ENCODE measurements around the gene PRTFDC1.
"Not testable (repeated sequence)": the region's sequence is repeated elsewhere in the genome, so short reads cannot be mapped to it uniquely, and the experiment has no call there.

The PRTFDC1 gene

DNA sequence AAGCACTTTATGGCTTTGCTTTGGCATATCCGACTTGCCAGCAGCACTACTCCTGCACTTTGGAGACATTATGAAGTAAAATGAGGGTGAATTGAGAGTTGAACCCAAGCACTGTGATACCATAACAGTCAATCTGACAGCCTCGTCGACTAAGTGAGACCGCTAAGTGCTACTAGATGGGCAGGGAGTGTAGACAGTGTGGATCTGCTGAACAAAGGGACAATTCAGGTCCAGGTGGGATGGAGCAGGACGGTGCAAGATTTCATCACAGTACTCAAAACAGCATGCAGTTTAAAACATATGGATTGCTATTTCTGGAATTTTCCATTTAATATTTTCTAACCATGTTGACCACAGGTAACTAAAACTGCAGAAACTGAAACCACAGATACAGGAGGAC, 20.8 kb upstream of the PRTFDC1 start:
- H3K4me3 ChIP-seq (replicated peaks; ENCODE audit: insufficient read depth, low read length): no peak overlapping the region
- no peak for DNase-seq (ENCODE audit: low read depth in 1 of 2, low spot score in 1 of 2)
- TF ChIP-seq POLR2AphosphoS5 (IDR thresholded peaks at IDR 0.05; ENCODE audit: low read depth): no peak
- no peak for TF ChIP-seq SPI1 (IDR thresholded peaks at IDR 0.05; ENCODE audit: borderline replicate concordance, low read depth)
- TF ChIP-seq, protein P1, sequence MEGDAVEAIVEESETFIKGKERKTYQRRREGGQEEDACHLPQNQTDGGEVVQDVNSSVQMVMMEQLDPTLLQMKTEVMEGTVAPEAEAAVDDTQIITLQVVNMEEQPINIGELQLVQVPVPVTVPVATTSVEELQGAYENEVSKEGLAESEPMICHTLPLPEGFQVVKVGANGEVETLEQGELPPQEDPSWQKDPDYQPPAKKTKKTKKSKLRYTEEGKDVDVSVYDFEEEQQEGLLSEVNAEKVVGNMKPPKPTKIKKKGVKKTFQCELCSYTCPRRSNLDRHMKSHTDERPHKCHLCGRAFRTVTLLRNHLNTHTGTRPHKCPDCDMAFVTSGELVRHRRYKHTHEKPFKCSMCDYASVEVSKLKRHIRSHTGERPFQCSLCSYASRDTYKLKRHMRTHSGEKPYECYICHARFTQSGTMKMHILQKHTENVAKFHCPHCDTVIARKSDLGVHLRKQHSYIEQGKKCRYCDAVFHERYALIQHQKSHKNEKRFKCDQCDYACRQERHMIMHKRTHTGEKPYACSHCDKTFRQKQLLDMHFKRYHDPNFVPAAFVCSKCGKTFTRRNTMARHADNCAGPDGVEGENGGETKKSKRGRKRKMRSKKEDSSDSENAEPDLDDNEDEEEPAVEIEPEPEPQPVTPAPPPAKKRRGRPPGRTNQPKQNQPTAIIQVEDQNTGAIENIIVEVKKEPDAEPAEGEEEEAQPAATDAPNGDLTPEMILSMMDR (IDR thresholded peaks at IDR 0.05; ENCODE audit: insufficient read depth, low read length): no peak
- TF ChIP-seq, protein P2, sequence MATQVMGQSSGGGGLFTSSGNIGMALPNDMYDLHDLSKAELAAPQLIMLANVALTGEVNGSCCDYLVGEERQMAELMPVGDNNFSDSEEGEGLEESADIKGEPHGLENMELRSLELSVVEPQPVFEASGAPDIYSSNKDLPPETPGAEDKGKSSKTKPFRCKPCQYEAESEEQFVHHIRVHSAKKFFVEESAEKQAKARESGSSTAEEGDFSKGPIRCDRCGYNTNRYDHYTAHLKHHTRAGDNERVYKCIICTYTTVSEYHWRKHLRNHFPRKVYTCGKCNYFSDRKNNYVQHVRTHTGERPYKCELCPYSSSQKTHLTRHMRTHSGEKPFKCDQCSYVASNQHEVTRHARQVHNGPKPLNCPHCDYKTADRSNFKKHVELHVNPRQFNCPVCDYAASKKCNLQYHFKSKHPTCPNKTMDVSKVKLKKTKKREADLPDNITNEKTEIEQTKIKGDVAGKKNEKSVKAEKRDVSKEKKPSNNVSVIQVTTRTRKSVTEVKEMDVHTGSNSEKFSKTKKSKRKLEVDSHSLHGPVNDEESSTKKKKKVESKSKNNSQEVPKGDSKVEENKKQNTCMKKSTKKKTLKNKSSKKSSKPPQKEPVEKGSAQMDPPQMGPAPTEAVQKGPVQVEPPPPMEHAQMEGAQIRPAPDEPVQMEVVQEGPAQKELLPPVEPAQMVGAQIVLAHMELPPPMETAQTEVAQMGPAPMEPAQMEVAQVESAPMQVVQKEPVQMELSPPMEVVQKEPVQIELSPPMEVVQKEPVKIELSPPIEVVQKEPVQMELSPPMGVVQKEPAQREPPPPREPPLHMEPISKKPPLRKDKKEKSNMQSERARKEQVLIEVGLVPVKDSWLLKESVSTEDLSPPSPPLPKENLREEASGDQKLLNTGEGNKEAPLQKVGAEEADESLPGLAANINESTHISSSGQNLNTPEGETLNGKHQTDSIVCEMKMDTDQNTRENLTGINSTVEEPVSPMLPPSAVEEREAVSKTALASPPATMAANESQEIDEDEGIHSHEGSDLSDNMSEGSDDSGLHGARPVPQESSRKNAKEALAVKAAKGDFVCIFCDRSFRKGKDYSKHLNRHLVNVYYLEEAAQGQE (IDR thresholded peaks at IDR 0.05; ENCODE audit: insufficient replicate concordance, low read depth): no peak
- TF ChIP-seq GABPA (IDR thresholded peaks at IDR 0.05; ENCODE audit: low read depth): no peak

DNA sequence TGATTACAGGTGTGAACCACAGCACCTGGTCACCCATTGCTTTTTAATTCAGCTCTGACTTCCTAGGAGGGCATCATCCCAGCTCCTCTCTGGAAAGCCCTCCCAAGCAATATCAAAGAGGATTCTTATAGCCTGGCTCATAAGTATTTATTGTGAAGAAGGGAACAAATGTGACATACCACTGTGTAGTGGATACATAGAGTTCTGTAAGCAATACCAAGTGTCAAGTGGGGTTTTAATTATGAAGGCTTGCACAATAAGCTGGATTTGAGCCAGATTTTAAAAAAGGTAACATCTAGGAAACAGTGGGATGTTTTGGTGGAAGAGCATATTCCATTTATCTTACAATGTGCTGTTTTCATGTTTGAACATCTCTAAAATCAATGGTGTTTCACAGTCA, 19.0 kb upstream of the PRTFDC1 start:
- H3K4me3 ChIP-seq (replicated peaks; ENCODE audit: insufficient read depth, low read length): no peak overlapping the region
- H3K27ac ChIP-seq (replicated peaks): no peak overlapping the region
- no peak for DNase-seq (ENCODE audit: low read depth in 1 of 2, low spot score in 1 of 2)
- TF ChIP-seq, protein P2 (IDR thresholded peaks at IDR 0.05; ENCODE audit: insufficient replicate concordance, low read depth): no peak
- no peak for TF ChIP-seq SPI1 (IDR thresholded peaks at IDR 0.05; ENCODE audit: borderline replicate concordance, low read depth)
- no peak for TF ChIP-seq POLR2AphosphoS5 (IDR thresholded peaks at IDR 0.05; ENCODE audit: low read depth)
- TF ChIP-seq, protein P1 (IDR thresholded peaks at IDR 0.05; ENCODE audit: insufficient read depth, low read length): no peak
- no peak for TF ChIP-seq GABPA (IDR thresholded peaks at IDR 0.05; ENCODE audit: low read depth)
- H3K27me3 ChIP-seq (ENCODE audit: insufficient read depth, poor library complexity, severe bottlenecking): no peaks in the 10 kb centered on the region

More for the DNA sequence above, 20.8 kb upstream of the PRTFDC1 start:
- Histone ChIP-seq H3K27ac (replicated peaks) (no peak overlapping the region), H3K27me3 (ENCODE audit: insufficient read depth, poor library complexity, severe bottlenecking) (no peaks in the 10 kb centered on the region)

DNA sequence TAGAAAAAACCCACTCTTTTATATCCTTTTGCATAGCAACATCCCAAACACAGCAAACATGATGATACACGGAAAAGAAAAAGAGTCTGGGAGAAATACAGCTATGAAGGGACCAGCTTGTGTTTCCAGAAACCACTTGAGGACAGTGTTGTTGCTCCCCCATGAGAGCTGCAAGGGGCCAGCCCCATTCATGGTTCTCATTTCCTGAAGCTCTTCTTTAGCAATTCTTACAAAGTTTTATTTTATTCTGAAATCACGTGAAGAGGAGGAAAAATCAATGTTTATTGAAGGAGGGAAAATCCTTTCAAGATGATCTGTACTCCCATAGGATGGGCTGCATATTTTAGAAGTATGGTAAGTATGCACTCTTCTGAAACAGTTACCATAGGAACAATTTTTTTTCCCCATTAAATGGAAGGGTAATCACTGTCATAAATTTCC, 17.5 kb upstream of the PRTFDC1 start:
- H3K27me3 ChIP-seq (ENCODE audit: insufficient read depth, poor library complexity, severe bottlenecking): no peaks in the 10 kb centered on the region
- no peak overlapping the region for H3K4me3 ChIP-seq (replicated peaks; ENCODE audit: insufficient read depth, low read length)
- no peak for DNase-seq (ENCODE audit: low read depth in 1 of 2, low spot score in 1 of 2)
- TF ChIP-seq, protein P1 (IDR thresholded peaks at IDR 0.05; ENCODE audit: insufficient read depth, low read length): no peak
- TF ChIP-seq SPI1 (IDR thresholded peaks at IDR 0.05; ENCODE audit: borderline replicate concordance, low read depth) (no peak), GABPA (IDR thresholded peaks at IDR 0.05; ENCODE audit: low read depth) (no peak), POLR2AphosphoS5 (IDR thresholded peaks at IDR 0.05; ENCODE audit: low read depth) (no peak)
- TF ChIP-seq, protein P2 (IDR thresholded peaks at IDR 0.05; ENCODE audit: insufficient replicate concordance, low read depth): no peak
- H3K27ac ChIP-seq (replicated peaks): no peak overlapping the region

DNA sequence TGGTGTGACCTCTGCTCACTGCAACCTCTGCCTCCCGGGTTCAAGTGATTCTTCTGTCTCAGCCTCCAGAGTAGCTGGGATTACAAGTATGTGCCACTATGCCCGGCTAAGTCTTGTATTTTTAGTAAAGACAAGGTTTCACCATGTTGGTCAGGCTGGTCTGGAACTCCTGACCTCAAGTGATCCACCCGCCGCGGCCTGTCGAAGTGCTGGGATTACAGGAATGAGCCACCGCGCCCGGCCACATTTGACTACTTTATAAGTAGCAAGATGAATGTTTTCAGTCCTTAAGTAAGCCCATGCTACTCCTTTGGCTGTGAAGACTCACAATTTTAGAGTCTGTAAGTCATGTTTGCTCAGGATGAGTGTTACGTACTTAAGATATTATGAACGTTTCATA, 16.5 kb upstream of the PRTFDC1 start:
- DNase-seq (ENCODE audit: low read depth in 1 of 2, low spot score in 1 of 2); H3K27ac ChIP-seq (replicated peaks); H3K4me3 ChIP-seq (replicated peaks; ENCODE audit: insufficient read depth, low read length); H3K27me3 ChIP-seq (ENCODE audit: insufficient read depth, poor library complexity, severe bottlenecking): not testable (repeated sequence)
